ENCODE data around the gene OR2C1. TPM values are rescaled to one million over a fixed set of nuclear protein-coding genes. Genes with fewer than 3 reads are reported as not detected.

OR2C1 gene
- polyA plus RNA-seq, 1 donor, result 0.31 TPM

DNA sequence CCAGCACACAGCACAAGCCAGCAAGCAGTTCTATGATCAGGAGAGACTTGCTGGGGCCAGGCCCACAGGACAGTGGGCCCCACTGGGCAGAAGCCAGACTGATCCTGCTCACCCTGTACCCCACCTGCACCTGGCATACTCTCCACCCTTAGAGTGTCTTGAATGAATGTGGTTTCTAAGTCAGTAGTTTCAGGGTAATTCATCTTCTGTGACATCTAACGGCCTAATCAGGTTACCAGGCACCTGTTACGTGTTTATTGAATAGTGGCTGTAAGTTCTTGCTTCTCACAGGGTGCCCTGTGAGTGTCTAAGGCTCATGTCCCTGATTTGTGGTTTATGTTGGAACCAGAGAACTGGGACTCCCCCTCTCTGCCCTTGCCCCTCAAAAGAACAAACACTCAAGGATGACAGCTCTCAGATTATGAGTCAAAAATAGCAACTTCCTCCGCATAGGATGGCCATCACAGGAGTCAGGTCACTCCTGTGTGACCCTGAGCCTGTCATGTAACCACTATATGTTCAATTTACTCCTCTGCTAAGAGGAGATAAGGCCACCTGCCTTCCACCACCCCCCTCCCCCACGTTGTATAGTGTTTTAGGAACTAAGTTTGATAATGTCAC, 7.0 kb upstream of the OR2C1 start:
- WGBS (ENCODE audit: insufficient coverage, low lambda C conversion rate), result no CpG with 5 or more reads among the region's 4 CpGs
- no peak for DNase-seq
- Histone ChIP-seq H3K4me3 (ENCODE audit: low read length) (no peak overlapping the region), H3K4me1 (ENCODE audit: control insufficient read depth, insufficient read depth, low read length) (no peaks in the 10 kb centered on the region), H3K36me3 (ENCODE audit: control insufficient read depth, insufficient read depth, low read length) (no peaks in the 10 kb centered on the region), H3K27me3 (ENCODE audit: control insufficient read depth, insufficient read depth, low read length) (no peaks in the 10 kb centered on the region), H3K27ac (ENCODE audit: low read length) (no peak overlapping the region), H3K9me3 (ENCODE audit: control insufficient read depth, low read depth, low read length) (no peaks in the 10 kb centered on the region)

- WGBS (ENCODE audit: insufficient coverage, low lambda C conversion rate), result no CpG with 5 or more reads among the region's 13 CpGs
- Histone ChIP-seq H3K27ac (ENCODE audit: low read length) (no peak overlapping the region), H3K27me3 (ENCODE audit: control insufficient read depth, insufficient read depth, low read length) (no peaks in the 10 kb centered on the region), H3K36me3 (ENCODE audit: control insufficient read depth, insufficient read depth, low read length) (no peaks in the 10 kb centered on the region), H3K9me3 (ENCODE audit: control insufficient read depth, low read depth, low read length) (no peaks in the 10 kb centered on the region), H3K4me3 (ENCODE audit: low read length) (no peak overlapping the region), H3K4me1 (ENCODE audit: control insufficient read depth, insufficient read depth, low read length) (no peaks in the 10 kb centered on the region)
- no peak for DNase-seq
Measured at GRCh38 chr16:3349175-3349574, 6.5 kb upstream of the OR2C1 start.

DNA sequence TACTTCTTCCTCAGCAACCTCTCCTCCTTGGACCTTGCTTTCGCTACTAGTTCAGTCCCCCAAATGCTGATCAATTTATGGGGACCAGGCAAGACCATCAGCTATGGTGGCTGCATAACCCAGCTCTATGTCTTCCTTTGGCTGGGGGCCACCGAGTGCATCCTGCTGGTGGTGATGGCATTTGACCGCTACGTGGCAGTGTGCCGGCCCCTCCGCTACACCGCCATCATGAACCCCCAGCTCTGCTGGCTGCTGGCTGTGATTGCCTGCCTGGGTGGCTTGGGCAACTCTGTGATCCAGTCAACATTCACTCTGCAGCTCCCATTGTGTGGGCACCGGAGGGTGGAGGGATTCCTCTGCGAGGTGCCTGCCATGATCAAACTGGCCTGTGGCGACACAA, 429 bp downstream of the OR2C1 start:
- Histone ChIP-seq H3K36me3 (ENCODE audit: control insufficient read depth, insufficient read depth, low read length) (no peaks in the 10 kb centered on the region), H3K4me3 (ENCODE audit: low read length) (no peak overlapping the region), H3K27me3 (ENCODE audit: control insufficient read depth, insufficient read depth, low read length) (no peaks in the 10 kb centered on the region), H3K4me1 (ENCODE audit: control insufficient read depth, insufficient read depth, low read length) (no peaks in the 10 kb centered on the region), H3K9me3 (ENCODE audit: control insufficient read depth, low read depth, low read length) (no peaks in the 10 kb centered on the region), H3K27ac (ENCODE audit: low read length) (no peak overlapping the region)
- no CpG with 5 or more reads among the region's 10 CpGs for WGBS (ENCODE audit: insufficient coverage, low lambda C conversion rate)
- no peak for DNase-seq

- no peaks in the 10 kb centered on the region for H3K4me1 ChIP-seq (ENCODE audit: control insufficient read depth, insufficient read depth, low read length)
- WGBS (ENCODE audit: insufficient coverage, low lambda C conversion rate), result no CpG with 5 or more reads among the region's 1 CpG
- no peak overlapping the region for H3K27ac ChIP-seq (ENCODE audit: low read length)
- no peak overlapping the region for H3K4me3 ChIP-seq (ENCODE audit: low read length)
- peaks cover 3% of the 10 kb centered on the region for H3K9me3 ChIP-seq (ENCODE audit: control insufficient read depth, low read depth, low read length)
- H3K27me3 ChIP-seq (ENCODE audit: control insufficient read depth, insufficient read depth, low read length), result peaks cover 2% of the 10 kb centered on the region
- DNase-seq, result no peak
- no peaks in the 10 kb centered on the region for H3K36me3 ChIP-seq (ENCODE audit: control insufficient read depth, insufficient read depth, low read length)
Measured at GRCh38 chr16:3358871-3359270, 3.2 kb downstream of the OR2C1 start.

- no peak overlapping the region for H3K4me3 ChIP-seq (ENCODE audit: low read length)
- DNase-seq, result no peak
- H3K27me3 ChIP-seq (ENCODE audit: control insufficient read depth, insufficient read depth, low read length), result peaks cover 2% of the 10 kb centered on the region
- no peak overlapping the region for H3K27ac ChIP-seq (ENCODE audit: low read length)
- H3K36me3 ChIP-seq (ENCODE audit: control insufficient read depth, insufficient read depth, low read length), result no peaks in the 10 kb centered on the region
- H3K4me1 ChIP-seq (ENCODE audit: control insufficient read depth, insufficient read depth, low read length), result no peaks in the 10 kb centered on the region
- peaks cover 19% of the 10 kb centered on the region for H3K9me3 ChIP-seq (ENCODE audit: control insufficient read depth, low read depth, low read length)
Measured at GRCh38 chr16:3362931-3363330, 7.2 kb downstream of the OR2C1 start.

DNA sequence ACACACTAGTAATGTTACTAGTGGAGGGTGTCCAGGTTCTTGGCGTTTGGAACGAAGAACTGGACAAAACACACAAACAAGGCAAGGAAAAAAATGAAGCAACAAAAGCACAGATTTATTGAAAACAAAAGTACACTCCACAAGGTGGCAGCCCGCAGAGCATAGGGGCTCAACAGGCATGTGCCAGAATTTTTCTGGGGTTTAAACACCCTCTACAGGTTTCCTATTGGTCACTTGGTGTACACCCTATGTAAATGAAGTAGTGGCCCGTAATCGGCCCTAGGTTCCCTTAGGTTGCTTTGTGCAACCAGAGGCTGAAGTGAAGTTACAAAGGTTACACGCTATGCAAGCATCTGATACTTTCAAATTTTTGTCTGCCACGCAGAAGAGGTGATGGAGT, 8.1 kb downstream of the OR2C1 start:
- H3K36me3 ChIP-seq (ENCODE audit: control insufficient read depth, insufficient read depth, low read length), result no peaks in the 10 kb centered on the region
- H3K4me3 ChIP-seq (ENCODE audit: low read length), result no peak overlapping the region
- peaks cover 19% of the 10 kb centered on the region for H3K9me3 ChIP-seq (ENCODE audit: control insufficient read depth, low read depth, low read length)
- H3K27me3 ChIP-seq (ENCODE audit: control insufficient read depth, insufficient read depth, low read length), result peaks cover 2% of the 10 kb centered on the region
- no peak overlapping the region for H3K27ac ChIP-seq (ENCODE audit: low read length)
- WGBS (ENCODE audit: insufficient coverage, low lambda C conversion rate), result 100% methylated on average over 3 of the region's 7 CpGs
- no peaks in the 10 kb centered on the region for H3K4me1 ChIP-seq (ENCODE audit: control insufficient read depth, insufficient read depth, low read length)
- no peak for DNase-seq

DNA sequence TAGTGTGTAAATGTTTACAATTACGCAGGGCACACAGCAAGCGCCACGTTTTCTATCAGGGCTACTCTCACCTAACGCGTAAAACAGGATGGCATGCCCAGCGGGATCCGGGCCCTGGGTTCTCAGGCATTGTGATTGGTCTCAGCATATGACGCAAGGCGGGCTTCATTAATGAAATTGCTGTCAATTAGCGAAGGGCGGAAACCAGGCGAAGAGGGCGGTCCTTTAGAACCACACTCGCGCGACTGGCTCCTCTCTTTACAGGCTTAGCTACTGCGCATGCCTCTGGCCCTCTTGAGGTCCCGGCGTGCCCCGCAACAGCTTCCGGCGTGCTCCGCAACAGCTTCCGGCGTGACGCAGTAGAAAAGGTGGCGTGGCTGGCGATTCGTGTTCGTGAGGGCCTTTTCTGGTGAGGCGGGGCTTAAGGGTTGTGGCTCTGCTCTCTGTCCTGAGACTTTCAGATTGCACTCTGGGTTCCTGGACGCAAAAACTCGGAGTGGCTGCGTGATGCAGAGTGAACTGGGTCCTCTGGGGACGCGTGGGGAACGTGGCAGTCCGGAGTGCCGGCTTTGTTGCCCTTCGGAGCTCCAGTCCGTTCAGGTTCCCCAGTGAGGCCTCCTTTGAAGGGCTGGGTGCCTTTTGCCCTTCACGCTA, 9.2 kb downstream of the OR2C1 start:
- H3K36me3 ChIP-seq (ENCODE audit: control insufficient read depth, insufficient read depth, low read length), result no peaks in the 10 kb centered on the region
- peaks cover 2% of the 10 kb centered on the region for H3K27me3 ChIP-seq (ENCODE audit: control insufficient read depth, insufficient read depth, low read length)
- no peaks in the 10 kb centered on the region for H3K4me1 ChIP-seq (ENCODE audit: control insufficient read depth, insufficient read depth, low read length)
- peaks cover 19% of the 10 kb centered on the region for H3K9me3 ChIP-seq (ENCODE audit: control insufficient read depth, low read depth, low read length)
- H3K4me3 ChIP-seq (ENCODE audit: low read length), result peak overlapping the region; percentile 47
- peak; percentile 92 to 93 for DNase-seq
- peak overlapping the region; percentile 61 for H3K27ac ChIP-seq (ENCODE audit: low read length)
- WGBS (ENCODE audit: insufficient coverage, low lambda C conversion rate), result no CpG with 5 or more reads among the region's 42 CpGs

- Histone ChIP-seq H3K36me3 (ENCODE audit: control insufficient read depth, insufficient read depth, low read length) (no peaks in the 10 kb centered on the region), H3K4me1 (ENCODE audit: control insufficient read depth, insufficient read depth, low read length) (no peaks in the 10 kb centered on the region), H3K27ac (ENCODE audit: low read length) (no peak overlapping the region), H3K4me3 (ENCODE audit: low read length) (no peak overlapping the region), H3K9me3 (ENCODE audit: control insufficient read depth, low read depth, low read length) (peaks cover 22% of the 10 kb centered on the region), H3K27me3 (ENCODE audit: control insufficient read depth, insufficient read depth, low read length) (no peaks in the 10 kb centered on the region)
- DNase-seq, result no peak
- WGBS (ENCODE audit: insufficient coverage, low lambda C conversion rate), result 100% methylated on average over 5 of the region's 11 CpGs
Measured at GRCh38 chr16:3369073-3369472, 13.4 kb downstream of the OR2C1 start.

- WGBS (ENCODE audit: insufficient coverage, low lambda C conversion rate), result 67% methylated on average over 1 of the region's 5 CpGs
- Histone ChIP-seq H3K9me3 (ENCODE audit: control insufficient read depth, low read depth, low read length) (peaks cover 43% of the 10 kb centered on the region), H3K27me3 (ENCODE audit: control insufficient read depth, insufficient read depth, low read length) (no peaks in the 10 kb centered on the region)
Measured at GRCh38 chr16:3375680-3376079, 20.0 kb downstream of the OR2C1 start.

GRCh38 chr16:3377917-3378316, 22.2 kb downstream of the OR2C1 start:
- no peak for DNase-seq
- Histone ChIP-seq H3K4me1 (ENCODE audit: control insufficient read depth, insufficient read depth, low read length) (no peaks in the 10 kb centered on the region), H3K36me3 (ENCODE audit: control insufficient read depth, insufficient read depth, low read length) (peaks cover 7% of the 10 kb centered on the region), H3K4me3 (ENCODE audit: low read length) (no peak overlapping the region), H3K27ac (ENCODE audit: low read length) (no peak overlapping the region), H3K27me3 (ENCODE audit: control insufficient read depth, insufficient read depth, low read length) (no peaks in the 10 kb centered on the region), H3K9me3 (ENCODE audit: control insufficient read depth, low read depth, low read length) (peaks cover 54% of the 10 kb centered on the region)

More at GRCh38 chr16:3375680-3376079, 20.0 kb downstream of the OR2C1 start:
- Histone ChIP-seq H3K36me3 (ENCODE audit: control insufficient read depth, insufficient read depth, low read length) (no peaks in the 10 kb centered on the region), H3K4me1 (ENCODE audit: control insufficient read depth, insufficient read depth, low read length) (no peaks in the 10 kb centered on the region), H3K4me3 (ENCODE audit: low read length) (no peak overlapping the region), H3K27ac (ENCODE audit: low read length) (no peak overlapping the region)
- DNase-seq, result no peak

GRCh38 chr16:3383045-3383448, 27.4 kb downstream of the OR2C1 start:
- Histone ChIP-seq H3K9me3 (ENCODE audit: control insufficient read depth, low read depth, low read length) (peaks cover 59% of the 10 kb centered on the region), H3K36me3 (ENCODE audit: control insufficient read depth, insufficient read depth, low read length) (peaks cover 34% of the 10 kb centered on the region), H3K27me3 (ENCODE audit: control insufficient read depth, insufficient read depth, low read length) (no peaks in the 10 kb centered on the region), H3K4me3 (ENCODE audit: low read length) (no peak overlapping the region), H3K4me1 (ENCODE audit: control insufficient read depth, insufficient read depth, low read length) (no peaks in the 10 kb centered on the region), H3K27ac (ENCODE audit: low read length) (no peak overlapping the region)
- no peak for DNase-seq
- WGBS (ENCODE audit: insufficient coverage, low lambda C conversion rate), result 100% methylated on average over 2 of the region's 10 CpGs
